Measurements from ENCODE around the gene ATP13A1.
"Not testable (repeated sequence)": the region's sequence is repeated elsewhere in the genome, so short reads cannot be mapped to it uniquely, and the experiment has no call there.

ATP13A1 gene

DNA sequence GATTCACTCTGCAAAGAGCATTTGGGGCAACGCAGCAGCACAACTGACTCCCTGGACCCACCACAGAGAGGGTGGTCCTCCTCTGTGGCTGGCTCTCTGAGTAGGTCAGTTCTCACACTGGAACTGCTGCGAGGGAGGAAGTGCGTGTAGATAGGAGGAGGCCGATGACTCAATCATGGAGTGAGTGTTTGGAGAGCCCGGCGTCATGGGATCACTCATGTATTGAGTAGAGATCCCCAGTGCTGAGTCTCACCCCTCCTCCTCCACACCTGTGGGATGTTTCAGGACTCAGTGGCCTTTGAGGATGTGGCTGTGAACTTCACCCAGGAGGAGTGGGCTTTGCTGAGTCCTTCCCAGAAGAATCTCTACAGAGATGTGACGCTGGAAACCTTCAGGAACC lies 14.1 kb upstream of the ATP13A1 start:
- no peak for ATAC-seq
- TF ChIP-seq SNAI2 (CRISPR knock-in tag; IDR thresholded peaks at IDR 0.05) (no peak), TOX (CRISPR knock-in tag; IDR thresholded peaks at IDR 0.05; ENCODE audit: borderline replicate concordance) (no peak), BACH2 (CRISPR knock-in tag; IDR thresholded peaks at IDR 0.05; ENCODE audit: borderline replicate concordance) (no peak), ZFP3 (CRISPR knock-in tag; IDR thresholded peaks at IDR 0.05) (no peak), ZNF565 (CRISPR knock-in tag; conservative IDR thresholded peaks at IDR 0.05; ENCODE audit: low read depth) (no peak)
- TF ChIP-seq, protein P1, sequence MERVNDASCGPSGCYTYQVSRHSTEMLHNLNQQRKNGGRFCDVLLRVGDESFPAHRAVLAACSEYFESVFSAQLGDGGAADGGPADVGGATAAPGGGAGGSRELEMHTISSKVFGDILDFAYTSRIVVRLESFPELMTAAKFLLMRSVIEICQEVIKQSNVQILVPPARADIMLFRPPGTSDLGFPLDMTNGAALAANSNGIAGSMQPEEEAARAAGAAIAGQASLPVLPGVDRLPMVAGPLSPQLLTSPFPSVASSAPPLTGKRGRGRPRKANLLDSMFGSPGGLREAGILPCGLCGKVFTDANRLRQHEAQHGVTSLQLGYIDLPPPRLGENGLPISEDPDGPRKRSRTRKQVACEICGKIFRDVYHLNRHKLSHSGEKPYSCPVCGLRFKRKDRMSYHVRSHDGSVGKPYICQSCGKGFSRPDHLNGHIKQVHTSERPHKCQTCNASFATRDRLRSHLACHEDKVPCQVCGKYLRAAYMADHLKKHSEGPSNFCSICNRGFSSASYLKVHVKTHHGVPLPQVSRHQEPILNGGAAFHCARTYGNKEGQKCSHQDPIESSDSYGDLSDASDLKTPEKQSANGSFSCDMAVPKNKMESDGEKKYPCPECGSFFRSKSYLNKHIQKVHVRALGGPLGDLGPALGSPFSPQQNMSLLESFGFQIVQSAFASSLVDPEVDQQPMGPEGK (CRISPR knock-in tag; IDR thresholded peaks at IDR 0.05; ENCODE audit: borderline replicate concordance) = no peak

DNA sequence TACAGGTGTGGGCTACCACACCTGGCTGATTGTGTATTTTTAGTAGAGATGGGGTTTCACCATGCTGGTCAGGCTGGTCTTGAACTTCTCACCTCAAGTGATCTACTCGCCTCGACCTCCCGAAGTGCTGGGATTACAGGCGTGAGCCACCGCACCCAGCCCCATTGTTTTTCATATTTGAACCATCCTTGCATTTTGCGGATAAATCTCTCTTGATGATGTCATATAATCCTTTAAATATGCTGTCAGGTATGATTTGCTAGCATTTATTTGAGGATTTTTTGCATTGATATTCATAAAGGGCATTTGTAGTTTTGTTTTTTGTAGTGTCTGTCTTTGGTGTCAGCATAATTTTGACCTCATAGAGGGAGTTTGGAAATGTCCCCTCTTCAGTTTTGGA lies 10.8 kb upstream of the ATP13A1 start:
- no peak for TF ChIP-seq ZC3H10 (CRISPR knock-in tag; IDR thresholded peaks at IDR 0.05)
- TF ChIP-seq ISL1 (CRISPR knock-in tag; IDR thresholded peaks at IDR 0.05) = no peak
- no peak for TF ChIP-seq ARNTL (CRISPR knock-in tag; IDR thresholded peaks at IDR 0.05; ENCODE audit: borderline replicate concordance, low read depth)
- no peak for TF ChIP-seq BACH2 (CRISPR knock-in tag; IDR thresholded peaks at IDR 0.05; ENCODE audit: borderline replicate concordance)
- TF ChIP-seq, protein P2, sequence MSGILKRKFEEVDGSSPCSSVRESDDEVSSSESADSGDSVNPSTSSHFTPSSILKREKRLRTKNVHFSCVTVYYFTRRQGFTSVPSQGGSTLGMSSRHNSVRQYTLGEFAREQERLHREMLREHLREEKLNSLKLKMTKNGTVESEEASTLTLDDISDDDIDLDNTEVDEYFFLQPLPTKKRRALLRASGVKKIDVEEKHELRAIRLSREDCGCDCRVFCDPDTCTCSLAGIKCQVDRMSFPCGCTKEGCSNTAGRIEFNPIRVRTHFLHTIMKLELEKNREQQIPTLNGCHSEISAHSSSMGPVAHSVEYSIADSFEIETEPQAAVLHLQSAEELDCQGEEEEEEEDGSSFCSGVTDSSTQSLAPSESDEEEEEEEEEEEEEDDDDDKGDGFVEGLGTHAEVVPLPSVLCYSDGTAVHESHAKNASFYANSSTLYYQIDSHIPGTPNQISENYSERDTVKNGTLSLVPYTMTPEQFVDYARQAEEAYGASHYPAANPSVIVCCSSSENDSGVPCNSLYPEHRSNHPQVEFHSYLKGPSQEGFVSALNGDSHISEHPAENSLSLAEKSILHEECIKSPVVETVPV (CRISPR knock-in tag; IDR thresholded peaks at IDR 0.05) = no peak
- no peak for TF ChIP-seq ESRRG (CRISPR knock-in tag; IDR thresholded peaks at IDR 0.05)
- ATAC-seq = no peak

DNA sequence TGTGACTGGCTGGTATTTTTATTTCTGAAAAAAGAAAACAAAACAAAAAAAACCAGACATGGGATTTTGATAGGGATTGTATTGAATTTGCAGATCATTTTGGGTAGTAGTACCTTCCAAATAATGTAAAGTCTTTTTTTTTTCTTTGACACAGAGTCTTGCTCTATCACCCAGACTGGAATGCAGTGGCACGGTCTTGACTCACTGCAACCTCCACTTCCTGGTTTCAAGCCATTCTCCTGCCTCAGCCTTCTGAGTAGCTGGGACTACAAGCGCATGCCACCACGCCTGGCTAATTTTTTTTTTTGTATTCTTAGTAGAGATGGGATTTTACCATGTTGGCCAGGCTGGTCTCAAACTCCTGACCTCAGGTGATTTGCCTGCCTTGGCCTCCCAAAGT lies 9.3 kb upstream of the ATP13A1 start:
- TF ChIP-seq OSR1 (CRISPR knock-in tag; IDR thresholded peaks at IDR 0.05) (no peak), ZNF565 (CRISPR knock-in tag; conservative IDR thresholded peaks at IDR 0.05; ENCODE audit: low read depth) (no peak), CSDC2 (CRISPR knock-in tag; IDR thresholded peaks at IDR 0.05) (no peak), ARNTL (CRISPR knock-in tag; IDR thresholded peaks at IDR 0.05; ENCODE audit: borderline replicate concordance, low read depth) (no peak), ISL1 (CRISPR knock-in tag; IDR thresholded peaks at IDR 0.05) (no peak), ZNF8 (CRISPR knock-in tag; IDR thresholded peaks at IDR 0.05) (no peak), TOX (CRISPR knock-in tag; IDR thresholded peaks at IDR 0.05; ENCODE audit: borderline replicate concordance) (no peak)
- TF ChIP-seq, protein P1 (CRISPR knock-in tag; IDR thresholded peaks at IDR 0.05; ENCODE audit: borderline replicate concordance) = no peak
- ATAC-seq = no peak

DNA sequence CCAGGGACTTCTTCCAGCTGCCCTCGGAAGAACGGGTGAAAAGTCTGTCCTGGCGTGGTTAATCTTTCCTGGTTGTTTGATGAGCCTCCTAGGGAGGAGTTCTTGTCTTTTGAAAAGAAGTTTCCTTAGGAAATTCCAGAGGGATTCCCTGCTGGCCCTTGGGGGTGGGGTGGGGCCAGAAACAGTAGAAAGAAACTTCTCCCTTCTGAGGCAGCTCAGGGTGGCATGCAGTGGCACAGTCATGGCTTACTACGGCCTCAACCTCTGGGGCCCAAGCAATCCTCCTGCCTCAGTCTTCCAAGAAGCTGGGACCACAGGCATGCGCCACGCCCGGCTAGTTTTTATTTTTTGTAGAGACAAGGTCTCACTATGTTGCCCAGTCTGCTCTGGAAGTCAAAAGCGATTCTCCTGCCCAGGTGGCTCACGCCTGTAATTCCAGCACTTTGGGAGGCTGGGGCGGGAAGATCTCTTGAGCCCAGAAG lies 6.6 kb upstream of the ATP13A1 start:
- ATAC-seq = no peak
- no peak for TF ChIP-seq ISL1 (CRISPR knock-in tag; IDR thresholded peaks at IDR 0.05)
- TF ChIP-seq ZFP30 (CRISPR knock-in tag; IDR thresholded peaks at IDR 0.05) = no peak
- TF ChIP-seq RARB (CRISPR knock-in tag; IDR thresholded peaks at IDR 0.05) = no peak
- no peak for TF ChIP-seq SNAI2 (CRISPR knock-in tag; IDR thresholded peaks at IDR 0.05)
- no peak for TF ChIP-seq CSDC2 (CRISPR knock-in tag; IDR thresholded peaks at IDR 0.05)
- no peak for TF ChIP-seq ZC3H10 (CRISPR knock-in tag; IDR thresholded peaks at IDR 0.05)
- no peak for TF ChIP-seq ARNTL (CRISPR knock-in tag; IDR thresholded peaks at IDR 0.05; ENCODE audit: borderline replicate concordance, low read depth)

DNA sequence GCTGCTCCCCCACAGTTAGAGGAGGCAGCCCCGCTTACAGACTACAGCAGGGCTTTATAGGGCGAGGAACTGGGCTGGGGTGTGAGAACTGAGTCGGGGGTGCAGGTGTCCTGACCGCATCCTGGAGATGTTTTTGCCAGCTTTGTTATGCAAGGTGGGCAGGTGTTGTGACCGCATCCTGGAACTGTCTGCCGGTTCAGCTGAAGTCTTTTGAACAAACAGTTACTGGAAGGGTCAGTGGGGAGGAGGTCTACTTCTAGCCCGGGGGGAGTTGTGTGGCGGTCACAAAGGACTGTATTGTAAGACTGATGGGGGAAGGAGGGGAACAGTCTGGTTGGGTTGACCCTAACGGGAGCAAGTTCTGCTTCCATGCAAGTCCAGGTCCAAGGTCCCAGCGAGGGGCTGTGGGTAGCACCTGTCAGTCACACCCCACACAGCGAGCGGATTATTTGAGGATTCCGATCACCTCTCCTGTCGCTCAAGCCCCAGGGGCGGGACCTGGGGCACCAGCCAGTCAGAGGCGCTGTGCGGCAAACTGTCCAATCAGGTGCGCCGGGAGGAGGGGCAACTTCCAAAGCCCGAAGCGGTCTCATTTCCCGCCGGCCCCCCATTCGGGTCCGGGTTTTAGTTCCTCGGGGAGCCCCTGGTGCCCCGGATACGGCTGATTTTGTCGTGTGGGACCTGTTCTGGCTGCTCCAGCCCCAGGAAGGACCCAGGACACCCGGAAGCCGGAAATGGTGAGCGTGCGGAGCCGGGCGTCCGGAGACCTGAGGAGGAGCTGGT lies 4.9 kb upstream of the ATP13A1 start, which contains the start of gene ZNF101:
Gene ZNF101 (plus strand): TSS at position 610 of the 783 bp plus-strand sequence. CDS start 125 bp downstream, at position 735.
- TF ChIP-seq ZNF70 (CRISPR knock-in tag; IDR thresholded peaks at IDR 0.05) (0 out of 2 replicates have a peak, but pooled peaks have one; percentile 24), TCF4 (CRISPR knock-in tag; IDR thresholded peaks at IDR 0.05; ENCODE audit: borderline replicate concordance) (no peak)

DNA sequence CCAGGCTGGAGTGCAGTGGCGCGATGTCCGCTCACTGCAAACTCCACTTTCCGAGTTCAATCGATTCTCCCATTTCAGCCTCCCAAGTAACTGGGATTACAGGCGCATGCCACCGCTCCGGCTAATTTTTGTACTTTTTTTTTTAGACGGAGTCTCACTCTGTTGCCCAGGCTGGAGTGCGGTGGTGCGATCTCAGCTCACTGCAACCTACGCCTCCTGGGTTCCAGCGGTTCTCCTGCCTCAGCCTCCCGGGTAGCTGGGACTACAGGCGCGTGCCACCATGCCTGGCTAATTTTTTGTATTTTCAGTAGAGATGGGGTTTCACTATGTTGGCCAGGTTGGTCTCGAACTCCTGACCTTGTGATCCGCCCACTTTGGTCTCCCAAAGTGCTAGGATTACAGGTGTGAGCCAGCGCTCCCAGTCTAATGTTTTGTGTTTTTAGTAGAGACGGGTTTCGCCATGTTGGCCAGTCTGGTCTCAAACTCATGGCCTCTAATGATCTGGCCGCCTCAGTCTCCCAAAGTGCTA lies 2.0 kb upstream of the ATP13A1 start:
- not testable (repeated sequence) for ATAC-seq

More for the DNA sequence above, 4.9 kb upstream of the ATP13A1 start, which contains the start of gene ZNF101:
- ATAC-seq = peak; percentile 87
